Activated naive CD4-positive, alpha-beta T cell treated with anti-CD3 and anti-CD28 coated beads, Interleukin-2, amount 10 ng/mL, durations not matched to agents 5 hours and 36 hours (primary cell): Measurements from ENCODE around the gene ELOF1. TPM values are rescaled to one million over a fixed set of nuclear protein-coding genes. Genes with fewer than 3 reads are reported as not detected.

ENCODE experiments used
- total RNA-seq, 2 experiments: library from RNA; stranded (reverse); gene quantifications; one replicate each; pipeline ENCODE4 v1.2.3, GENCODE V29; 2021

The ELOF1 gene
- 10 to 100 TPM; 43.0 to 45.9 TPM for total RNA-seq

DNA sequence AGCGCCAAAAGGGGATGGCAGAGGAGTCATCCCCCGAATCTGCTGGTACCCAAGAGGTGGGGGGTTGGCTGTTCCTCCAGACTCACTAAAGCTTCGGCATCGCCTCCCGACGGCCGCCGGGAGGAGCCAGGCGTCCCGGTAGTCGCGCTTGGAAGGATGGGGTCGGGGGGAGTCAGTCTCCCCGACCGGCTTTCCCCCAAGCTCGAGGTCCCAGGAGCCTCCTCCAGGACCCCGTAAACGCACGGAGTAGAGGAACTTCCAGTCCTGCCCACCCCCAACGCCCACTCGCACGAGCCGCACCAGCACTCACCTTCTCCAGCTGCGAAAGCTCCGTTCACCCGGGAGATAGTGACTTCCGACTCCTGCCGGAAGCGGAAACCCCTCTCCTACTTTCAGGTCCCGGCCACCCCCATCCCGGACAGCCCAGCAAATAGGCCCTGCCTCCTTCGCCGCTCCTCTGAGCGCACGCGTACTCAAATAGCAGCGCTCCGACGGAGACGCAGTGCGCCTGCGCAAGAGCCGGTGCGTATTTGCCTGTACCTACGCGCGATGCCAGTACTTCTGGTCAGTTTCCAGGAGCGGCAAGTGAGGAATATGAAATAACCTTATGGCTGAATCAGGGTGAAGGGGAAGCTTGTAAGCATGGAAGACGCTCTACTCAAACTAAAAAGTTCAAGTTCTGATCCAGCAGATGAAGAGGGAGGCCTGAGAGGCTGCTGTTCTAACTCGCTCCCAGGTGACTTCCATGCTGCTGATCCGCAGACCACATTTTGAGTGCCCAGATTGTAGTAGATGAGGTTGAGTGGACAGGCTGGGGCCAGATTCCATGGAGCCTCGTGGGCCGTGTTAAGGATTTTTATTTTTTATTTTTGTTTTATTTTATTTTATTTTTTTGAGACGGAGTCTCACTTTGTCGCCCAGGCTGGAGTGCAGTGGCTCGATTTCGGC is at the start of gene ELOF1:
Gene ELOF1, minus strand, starts transcription at position 350 of the 948 bp plus-strand sequence. CDS start 4,883 bp downstream, outside the sequence.

DNA sequence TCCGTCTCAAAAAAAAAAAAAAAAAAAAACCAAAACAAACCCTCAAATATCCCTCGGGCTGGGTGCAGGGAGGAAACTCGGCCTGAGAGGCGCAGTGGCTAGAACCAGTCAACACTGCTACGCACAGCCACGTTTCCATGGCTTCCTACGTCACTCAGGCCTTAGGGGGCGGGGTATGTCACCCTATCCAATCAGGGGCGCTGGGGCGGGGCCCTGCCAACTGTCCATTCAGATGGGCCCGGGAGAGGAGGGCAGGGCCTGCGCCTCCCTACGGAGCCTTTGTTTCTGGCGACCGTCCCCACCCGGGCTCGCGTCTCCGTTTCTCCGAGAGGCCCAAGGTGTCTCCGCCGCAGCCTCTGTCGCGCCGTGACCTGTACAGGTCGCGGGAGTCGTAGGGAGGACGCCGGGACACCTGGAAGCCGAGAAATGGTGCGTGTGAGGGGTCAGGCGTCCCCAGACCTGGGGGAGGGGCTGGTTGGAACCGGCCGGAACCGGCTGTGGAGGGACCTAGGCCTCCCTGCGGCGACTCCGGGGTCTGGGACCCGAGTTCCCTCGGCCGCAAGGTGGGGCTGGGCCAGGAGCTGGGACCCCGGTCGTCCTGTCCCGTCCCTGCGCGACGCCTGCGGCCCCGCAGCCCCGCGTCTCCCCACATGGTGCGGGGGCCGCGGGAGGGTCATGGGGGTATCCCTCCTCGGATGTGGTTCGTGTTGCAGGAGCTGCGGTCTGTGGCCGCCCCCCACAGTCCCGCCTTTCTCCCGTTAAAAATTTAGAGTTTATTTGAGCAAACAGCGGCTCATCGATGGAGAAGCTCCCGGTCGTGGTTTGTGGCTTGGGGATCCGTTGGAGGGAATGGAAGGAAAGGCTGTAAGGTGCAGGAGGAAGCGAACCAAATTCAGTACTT is 38.4 kb upstream of the ELOF1 start, which contains the start of gene ZNF627:
Gene ZNF627, plus strand, starts transcription at position 282 of the 901 bp plus-strand sequence. Its CDS starts 145 bp downstream, at position 427.

DNA sequence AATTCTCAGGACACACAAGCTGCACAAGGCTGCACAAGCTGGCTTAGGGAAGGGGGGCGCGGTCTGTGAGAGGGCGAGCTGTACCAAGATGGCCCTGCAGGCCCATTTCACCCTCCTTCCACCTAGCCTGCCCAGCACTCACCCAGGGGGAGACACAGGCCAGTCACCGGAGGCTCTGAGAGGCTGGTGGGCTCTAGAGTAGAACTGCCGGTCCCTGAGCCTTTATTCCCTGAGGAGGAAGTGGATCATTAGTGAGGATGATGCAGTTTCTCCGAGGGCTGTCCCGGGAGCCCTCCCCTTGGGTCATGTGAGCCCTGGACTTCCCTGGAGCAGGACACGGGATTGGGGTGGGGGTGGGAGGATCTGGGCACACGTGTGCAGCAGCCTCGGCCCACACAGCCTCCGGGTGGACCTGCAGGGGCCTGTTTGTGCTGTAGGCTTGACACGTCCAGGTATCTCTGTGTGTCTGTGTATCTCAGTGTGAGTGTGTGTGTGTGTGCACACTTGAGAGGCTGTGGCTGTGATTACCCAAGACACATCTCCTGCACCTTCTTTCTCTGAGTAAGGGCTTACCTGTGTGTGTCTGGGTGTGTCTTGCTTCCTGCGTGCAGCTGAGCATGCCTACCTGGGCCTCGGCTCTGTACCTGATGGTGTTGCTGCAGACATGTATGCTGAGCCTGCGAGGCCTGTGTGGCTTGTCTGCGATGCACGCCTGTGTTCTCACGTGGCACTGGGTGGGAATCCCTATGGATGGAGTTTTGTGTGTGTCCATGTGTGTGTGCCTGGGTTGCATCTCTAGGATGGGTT is 18.6 kb upstream of the ELOF1 start, which contains the start of gene ACP5:
Gene ACP5, minus strand, starts transcription at position 195 of the 807 bp plus-strand sequence. CDS start 328 bp downstream, outside the sequence.

DNA sequence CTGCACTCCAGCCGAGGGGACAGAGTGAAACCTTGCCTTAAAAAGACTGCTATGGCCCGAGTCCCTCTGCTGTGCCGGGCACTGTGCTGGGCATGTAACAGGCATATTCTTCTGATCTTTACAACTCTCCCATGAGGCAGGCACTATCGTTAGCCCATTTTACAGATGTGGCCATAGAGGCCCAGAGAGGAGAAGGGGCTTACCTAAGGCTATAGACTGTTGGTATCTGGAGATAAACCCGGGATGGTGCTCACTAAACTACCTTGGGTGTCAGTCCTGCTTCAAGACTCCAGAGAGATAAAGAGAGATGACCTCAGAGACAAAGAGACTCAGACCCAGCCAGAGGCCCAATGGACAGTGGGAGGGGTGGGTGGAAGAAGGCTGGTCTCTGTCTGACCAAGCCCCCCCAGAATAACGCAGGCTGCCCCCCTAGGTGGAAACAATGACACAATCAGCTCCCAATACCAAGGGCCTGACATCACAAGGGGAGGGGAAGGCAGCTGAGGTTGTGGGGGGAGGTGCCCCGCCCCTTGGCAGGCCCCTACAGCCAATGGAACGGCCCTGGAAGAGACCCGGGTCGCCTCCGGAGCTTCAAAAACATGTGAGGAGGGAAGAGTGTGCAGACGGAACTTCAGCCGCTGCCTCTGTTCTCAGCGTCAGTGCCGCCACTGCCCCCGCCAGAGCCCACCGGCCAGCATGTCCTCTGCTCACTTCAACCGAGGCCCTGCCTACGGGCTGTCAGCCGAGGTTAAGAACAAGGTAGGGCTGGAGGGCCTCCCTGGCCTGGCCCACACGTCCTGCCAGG is 20.6 kb downstream of the ELOF1 start, which contains the start of gene CNN1:
Gene CNN1, plus strand, starts transcription at position 620 of the 805 bp plus-strand sequence. Its CDS starts 77 bp downstream, at position 697.

DNA sequence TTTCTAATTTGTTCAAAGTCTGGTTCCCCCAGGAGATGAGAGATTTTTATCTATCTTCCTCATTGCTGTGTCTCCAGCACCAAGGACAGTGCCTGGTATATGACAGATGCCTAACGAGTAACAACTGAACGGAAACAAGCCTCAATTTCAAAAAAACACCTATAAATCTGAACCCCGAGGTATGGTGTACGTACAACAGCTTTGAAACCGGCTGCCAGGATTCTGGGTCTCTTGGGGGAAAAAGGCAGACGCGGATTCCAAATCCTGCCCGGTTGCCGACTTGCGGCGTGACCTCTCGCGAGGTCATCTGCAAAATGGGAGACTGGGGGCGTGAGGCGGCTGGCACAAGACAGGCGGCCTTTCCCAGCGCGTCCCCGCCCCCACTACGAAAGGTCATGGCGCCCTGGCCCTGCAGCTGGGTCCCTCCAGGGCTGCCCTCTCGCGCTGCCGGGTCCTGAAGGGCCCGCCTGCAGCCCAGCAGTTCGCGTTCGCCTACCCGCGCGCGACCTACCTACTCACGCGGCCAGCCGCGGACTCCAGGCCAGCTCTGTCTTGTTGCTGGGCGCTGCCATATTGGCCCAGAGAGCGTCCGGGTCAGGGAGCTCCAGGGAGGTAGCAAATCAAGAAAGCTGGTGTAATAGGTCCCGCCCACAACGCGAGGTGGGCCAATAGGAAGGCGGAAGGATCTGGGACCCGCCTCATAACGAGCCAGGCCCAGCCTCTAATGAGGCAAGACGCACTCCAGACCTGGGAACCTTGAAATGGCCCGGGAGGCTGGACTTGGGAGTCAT is 30.3 kb downstream of the ELOF1 start, which contains the start of gene ECSIT:
Gene ECSIT, minus strand, starts transcription at position 584 of the 791 bp plus-strand sequence. CDS start 9,964 bp downstream, outside the sequence.

DNA sequence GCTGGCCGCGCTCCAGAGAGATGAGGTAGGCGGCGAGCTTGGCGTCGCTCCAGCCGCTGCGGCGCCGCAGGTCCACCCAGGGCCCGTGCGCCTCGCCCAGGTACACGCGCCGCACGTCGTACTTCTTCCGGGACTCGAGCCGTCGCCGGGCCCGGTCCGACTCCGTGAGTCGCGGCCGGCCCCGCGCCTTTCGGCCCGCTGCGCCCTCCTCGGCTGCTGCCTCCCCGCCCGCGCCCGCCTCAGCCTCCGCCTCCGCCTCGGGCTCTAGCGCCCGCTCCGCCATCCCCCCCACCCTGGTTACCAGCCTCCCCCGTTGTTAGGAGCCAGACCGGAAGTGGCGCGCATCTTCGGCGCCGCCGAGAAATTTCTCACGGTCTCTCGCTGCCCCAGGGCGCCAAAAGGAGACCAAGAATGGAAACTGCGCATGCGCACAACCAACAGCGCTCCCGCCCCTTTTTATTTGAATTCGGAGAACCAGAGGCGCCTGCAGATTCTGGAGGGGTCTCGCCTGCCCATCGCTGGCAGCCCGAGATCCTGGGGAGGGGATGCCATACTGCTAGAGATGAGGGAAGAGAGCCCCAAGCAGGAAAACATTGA is 53.4 kb downstream of the ELOF1 start, which contains the start of gene ZNF653:
Gene ZNF653, minus strand, starts transcription at position 336 of the 597 bp plus-strand sequence. Its CDS starts 53 bp downstream, at position 283.

Other genes with a start within 250 kb of the ELOF1 start
- gene RAB3D, start 219.6 kb downstream of the ELOF1 start, total RNA-seq: 1 to 10 TPM; 6.4 to 7.0 TPM
- 10 to 100 TPM; 25.2 to 25.4 TPM for gene TMEM205, start 213.0 kb downstream of the ELOF1 start, total RNA-seq
- 10 to 100 TPM; 21.4 to 22.4 TPM for gene CCDC159, start 212.7 kb downstream of the ELOF1 start, total RNA-seq
- 1 to 10 TPM; 1.6 to 2.6 TPM for gene PLPPR2, start 203.8 kb downstream of the ELOF1 start, total RNA-seq
- gene SWSAP1, start 184.6 kb downstream of the ELOF1 start, total RNA-seq: 1 to 10 TPM; 3.7 to 4.3 TPM
- gene EPOR, start 174.9 kb downstream of the ELOF1 start, total RNA-seq: 1 to 10 TPM; 5.8 to 6.1 TPM
- not detected for gene RGL3, start 139.9 kb downstream of the ELOF1 start, total RNA-seq
- gene ODAD3, start 124.1 kb downstream of the ELOF1 start, total RNA-seq: not detected
- gene PRKCSH, start 123.6 kb downstream of the ELOF1 start, total RNA-seq: 100 to 1,000 TPM; 324 to 337 TPM
- under 1 TPM in 1 of 2 experiments, not detected in 1; 0.58 TPM for gene ELAVL3, start 78.2 kb downstream of the ELOF1 start, total RNA-seq
- 10 to 100 TPM; 20.6 to 20.8 TPM for gene ZNF653, start 53.4 kb downstream of the ELOF1 start, total RNA-seq
- gene ECSIT, start 30.1 kb downstream of the ELOF1 start, total RNA-seq: 10 to 100 TPM; 23.5 TPM
- not detected for gene CNN1, start 20.4 kb downstream of the ELOF1 start, total RNA-seq
- gene ACP5, start 18.4 kb upstream of the ELOF1 start, total RNA-seq: 10 to 100 TPM; 24.9 to 27.7 TPM
- 1 to 10 TPM; 5.6 to 5.7 TPM for gene ZNF627, start 38.3 kb upstream of the ELOF1 start, total RNA-seq
- gene ZNF823, start 179.7 kb upstream of the ELOF1 start, total RNA-seq: 1 to 10 TPM; 4.8 to 5.2 TPM
- 1 to 10 TPM; 7.4 TPM for gene ZNF441, start 207.8 kb upstream of the ELOF1 start, total RNA-seq
- gene ZNF491, start 239.3 kb upstream of the ELOF1 start, total RNA-seq: 1 to 10 TPM; 1.8 TPM